GM10248 (cell line): ENCODE results near the gene PKIG.

Experiments
- CTCF ChIA-PET: fragments of 300-600 bp; sonication (Branson Sonifier 250); formaldehyde crosslinking; extraction: SDS; loops from one replicate; lab custom pipeline; 2021; ENCODE audit warnings: antibody characterized with exemption; lab: Yijun Ruan, JAX
- POLR2A ChIA-PET: fragments of 350-650 bp; sonication (Branson Sonifier 250); formaldehyde crosslinking; extraction: SDS; loops from one replicate; lab custom pipeline; 2020; ENCODE audit warnings: antibody characterized with exemption; lab: Yijun Ruan, JAX
- DNase-seq: peaks from one replicate; pipeline ENCODE4 v3.0.0; 2012; ENCODE audit errors: extremely low spot score
- TF ChIP-seq, protein P1 (sequence below): IDR thresholded peaks from 2 replicates; pipeline ENCODE4 v1.5.1; 2012; ENCODE audit warnings: mild to moderate bottlenecking, low read depth; ENCODE audit errors: extremely low read depth, missing control alignments, control extremely low read depth

The PKIG gene

DNA sequence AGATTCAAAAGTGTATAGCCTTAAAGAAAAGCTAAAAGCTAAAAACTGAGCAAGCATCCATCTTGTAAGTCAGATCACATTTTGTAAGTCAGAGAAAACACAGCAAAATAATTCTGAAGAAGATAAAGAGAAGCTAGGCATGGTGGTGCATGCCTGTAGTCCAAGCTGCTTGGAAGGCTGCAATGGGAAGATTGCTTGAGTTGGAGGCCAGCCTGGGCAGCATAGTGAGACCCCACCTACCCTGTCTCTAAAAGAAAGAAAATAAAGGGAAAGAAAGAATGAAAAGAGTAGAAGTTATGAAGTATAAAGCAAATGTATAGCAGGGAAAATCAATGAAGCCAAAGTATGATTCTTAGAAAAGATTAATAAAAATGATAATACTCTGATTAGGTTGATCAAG is 20.5 kb upstream of the PKIG start:
- CTCF ChIA-PET = interaction anchor here (5.0 kb wide), 1 partner anchor 48 kb away, joined by 17 read pairs; no protein-coding TSS in a partner anchor
- no peak for DNase-seq
- POLR2A ChIA-PET = no interaction called here
- TF ChIP-seq, protein P1, sequence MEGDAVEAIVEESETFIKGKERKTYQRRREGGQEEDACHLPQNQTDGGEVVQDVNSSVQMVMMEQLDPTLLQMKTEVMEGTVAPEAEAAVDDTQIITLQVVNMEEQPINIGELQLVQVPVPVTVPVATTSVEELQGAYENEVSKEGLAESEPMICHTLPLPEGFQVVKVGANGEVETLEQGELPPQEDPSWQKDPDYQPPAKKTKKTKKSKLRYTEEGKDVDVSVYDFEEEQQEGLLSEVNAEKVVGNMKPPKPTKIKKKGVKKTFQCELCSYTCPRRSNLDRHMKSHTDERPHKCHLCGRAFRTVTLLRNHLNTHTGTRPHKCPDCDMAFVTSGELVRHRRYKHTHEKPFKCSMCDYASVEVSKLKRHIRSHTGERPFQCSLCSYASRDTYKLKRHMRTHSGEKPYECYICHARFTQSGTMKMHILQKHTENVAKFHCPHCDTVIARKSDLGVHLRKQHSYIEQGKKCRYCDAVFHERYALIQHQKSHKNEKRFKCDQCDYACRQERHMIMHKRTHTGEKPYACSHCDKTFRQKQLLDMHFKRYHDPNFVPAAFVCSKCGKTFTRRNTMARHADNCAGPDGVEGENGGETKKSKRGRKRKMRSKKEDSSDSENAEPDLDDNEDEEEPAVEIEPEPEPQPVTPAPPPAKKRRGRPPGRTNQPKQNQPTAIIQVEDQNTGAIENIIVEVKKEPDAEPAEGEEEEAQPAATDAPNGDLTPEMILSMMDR = no peak

DNA sequence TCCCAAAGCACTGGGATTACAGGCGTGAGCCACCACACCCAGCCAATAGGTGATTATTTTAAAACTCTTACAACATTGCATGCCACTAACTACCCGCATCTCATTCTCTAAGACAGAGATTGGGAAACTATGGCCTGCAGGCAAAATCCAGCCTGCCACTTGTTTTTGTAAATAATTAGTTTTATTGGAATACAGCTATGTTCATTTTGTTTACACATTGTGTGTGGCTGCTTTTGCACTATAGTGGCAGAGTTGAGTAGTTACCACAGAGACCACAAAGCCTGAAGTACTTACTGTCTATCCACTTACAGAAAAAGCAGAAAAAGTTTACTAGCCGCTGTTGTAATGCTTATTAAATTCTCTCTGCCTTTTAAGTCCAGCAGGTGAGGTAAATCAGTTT is 16.4 kb upstream of the PKIG start:
- POLR2A ChIA-PET = no interaction called here
- DNase-seq = no peak
- CTCF ChIA-PET = interaction anchor here (1.0 to 1.5 kb wide), 2 partner anchors 10 to 15 kb away, joined by 3 to 4 read pairs; no protein-coding TSS in a partner anchor
- TF ChIP-seq, protein P1 = no peak

DNA sequence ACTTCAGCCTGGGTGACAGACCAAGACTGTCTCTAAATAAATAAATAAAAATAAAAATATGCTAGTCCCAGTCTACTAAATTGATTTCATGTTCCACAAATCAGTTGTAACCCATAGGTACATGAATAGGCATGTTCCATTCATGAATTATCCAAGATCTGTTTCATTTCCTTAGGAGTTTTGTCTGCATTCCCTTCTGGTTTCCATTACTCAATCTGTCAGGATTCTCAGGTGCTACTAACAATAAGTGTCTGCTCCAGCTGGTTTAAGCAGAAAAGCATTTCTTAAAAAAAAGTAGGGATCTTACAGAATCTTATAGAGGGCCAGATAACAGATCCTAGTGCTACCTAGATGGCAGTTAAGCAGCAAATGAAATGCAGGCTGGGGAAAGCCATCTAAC is 15.6 kb upstream of the PKIG start:
- DNase-seq = no peak
- TF ChIP-seq, protein P1 = no peak
- ChIA-PET POLR2A (no interaction called here), CTCF (interaction anchor here (1.1 to 1.5 kb wide), 3 partner anchors 9 to 19 kb away, joined by 3 to 6 read pairs (median 4); no protein-coding TSS in a partner anchor)

DNA sequence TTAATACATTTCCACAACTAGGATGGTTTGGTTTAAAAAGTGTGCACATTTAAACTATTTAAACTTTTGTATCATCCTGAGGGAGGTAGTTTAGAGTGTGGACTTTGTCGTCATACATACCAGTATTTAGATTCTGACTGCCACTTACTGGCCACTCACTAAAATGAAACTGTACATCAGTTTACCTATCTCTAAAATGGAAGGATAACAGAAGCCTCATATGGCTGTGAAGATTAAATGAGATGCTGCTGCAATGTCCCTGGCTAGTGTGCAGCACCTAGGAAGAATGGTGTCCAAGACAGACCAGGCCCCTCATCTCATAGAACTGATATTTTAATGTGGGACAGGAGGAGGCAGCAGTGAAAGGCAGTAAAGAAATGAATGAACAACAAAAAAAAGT is 12.0 kb upstream of the PKIG start:
- ChIA-PET POLR2A (no interaction called here), CTCF (interaction anchor here (1.5 kb wide), 1 partner anchor 10 kb away, joined by 4 read pairs; no protein-coding TSS in a partner anchor)
- DNase-seq = no peak
- TF ChIP-seq, protein P1 = no peak

DNA sequence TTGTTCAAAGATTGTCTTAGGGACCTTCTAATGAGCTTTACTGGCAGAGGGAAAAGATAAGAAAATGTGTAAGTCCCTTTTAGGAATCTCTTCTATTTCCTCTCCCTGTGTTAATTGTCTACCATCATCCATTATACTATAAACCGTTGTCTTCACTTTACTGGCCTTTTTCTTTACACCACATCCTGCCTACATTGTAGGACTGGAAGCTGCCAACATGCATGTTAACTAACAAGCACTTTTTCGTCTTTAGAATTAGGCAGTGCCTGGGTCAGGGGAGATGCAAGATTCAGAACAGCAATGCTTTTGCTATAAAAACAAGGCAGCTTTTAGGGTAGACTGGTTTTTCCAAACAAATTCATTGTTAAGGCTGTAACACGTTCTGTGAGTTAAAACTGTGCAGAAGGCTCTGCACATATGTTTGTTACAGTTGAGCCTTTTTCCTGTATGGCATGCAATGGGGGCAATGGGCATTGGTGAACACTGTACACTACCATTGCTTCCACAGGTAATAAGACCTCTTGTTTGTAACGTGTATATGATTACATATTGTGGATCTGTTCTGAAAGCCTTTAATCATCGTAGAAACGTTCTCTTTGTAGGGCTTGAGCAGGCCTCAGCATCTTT is 10.9 kb upstream of the PKIG start:
- TF ChIP-seq, protein P1 = no peak
- CTCF ChIA-PET = interaction anchor here (0.8 to 1.5 kb wide), 2 partner anchors 8 to 23 kb away, joined by 3 to 4 read pairs; no protein-coding TSS in a partner anchor
- POLR2A ChIA-PET = no interaction called here
- no peak for DNase-seq

DNA sequence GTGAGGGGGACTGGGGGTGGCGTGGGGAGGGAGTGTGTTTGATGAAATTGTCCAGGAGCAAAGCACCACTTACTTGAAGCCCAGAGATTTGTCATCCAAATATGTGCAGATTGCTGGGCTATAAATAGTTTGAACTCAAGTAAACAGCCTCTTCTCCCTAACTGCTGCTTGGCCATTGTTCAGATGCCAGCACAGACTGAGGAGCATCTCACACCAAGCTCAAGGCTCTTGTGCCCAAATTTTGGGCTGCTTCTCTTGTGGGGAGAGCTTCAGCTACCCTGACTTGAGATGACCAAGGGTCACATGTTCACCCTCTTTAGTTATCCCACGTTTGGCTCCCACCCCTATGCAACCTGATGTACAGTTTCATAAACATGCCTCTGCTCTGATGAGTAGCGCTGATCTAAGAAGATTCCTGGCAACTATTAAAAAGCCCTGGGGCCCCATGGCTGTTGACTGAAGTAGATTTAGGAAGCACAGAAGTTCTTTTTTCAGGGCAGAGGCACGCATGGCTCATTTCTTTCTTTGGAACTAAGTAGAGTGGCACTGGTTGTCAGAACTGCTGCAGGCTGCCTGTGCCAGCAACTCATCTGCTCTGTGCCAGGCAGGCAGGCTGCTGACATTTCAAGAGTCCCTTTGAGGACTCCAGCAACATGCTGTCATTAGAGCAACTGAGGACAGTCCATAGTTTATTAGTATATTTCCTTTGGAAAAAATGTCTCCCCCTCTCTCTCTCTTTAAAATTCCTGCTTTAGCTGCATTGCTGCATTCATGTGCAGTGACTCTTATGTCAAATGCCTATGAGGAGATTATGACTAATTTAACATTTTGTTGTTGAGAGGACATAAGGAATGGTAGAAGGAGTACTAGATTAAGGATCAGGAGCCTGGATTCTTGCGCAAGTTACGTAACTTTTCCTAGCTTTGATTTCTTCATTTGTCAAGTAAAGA is 9.6 kb upstream of the PKIG start:
- ChIA-PET POLR2A (no interaction called here), CTCF (interaction anchor here (1.0 to 1.8 kb wide), 5 partner anchors 10 to 35 kb away, joined by 3 to 5 read pairs (median 3); partner anchors contain the start of gene PKIG)
- TF ChIP-seq, protein P1 = no peak
- DNase-seq = no peak
